Femur (tissue), 1 donor: ENCODE data around the gene NDFIP2.

ENCODE experiments used
- DNase-seq: peaks from one replicate; pipeline ENCODE4 v3.0.0-alpha.2; 2017

The NDFIP2 gene

GRCh38 chr13:79480954-79481684 lies at the start of gene NDFIP2:
NDFIP2 (plus strand) TSS chr13:79481155; CDS start chr13:79481204, 49 bp downstream.
- peak; percentile 90 for DNase-seq

GRCh38 chr13:79432086-79432485 lies 48.9 kb upstream of the NDFIP2 start:
- DNase-seq, result no peak

GRCh38 chr13:79432992-79433391 lies 48.0 kb upstream of the NDFIP2 start:
- no peak for DNase-seq

- DNase-seq, result no peak
Measured at GRCh38 chr13:79434556-79434955, 46.4 kb upstream of the NDFIP2 start.

- no peak for DNase-seq
Measured at GRCh38 chr13:79435561-79435990, 45.4 kb upstream of the NDFIP2 start.

GRCh38 chr13:79439275-79439674 lies 41.7 kb upstream of the NDFIP2 start:
- DNase-seq, result no peak

- DNase-seq, result no peak
Measured at GRCh38 chr13:79440958-79441528, 39.9 kb upstream of the NDFIP2 start.

GRCh38 chr13:79442221-79442620 lies 38.7 kb upstream of the NDFIP2 start:
- DNase-seq, result no peak

- no peak for DNase-seq
Measured at GRCh38 chr13:79442706-79443105, 38.2 kb upstream of the NDFIP2 start.

- no peak for DNase-seq
Measured at GRCh38 chr13:79445968-79446645, 34.8 kb upstream of the NDFIP2 start.

- DNase-seq, result no peak
Measured at GRCh38 chr13:79447141-79447540, 33.8 kb upstream of the NDFIP2 start.

GRCh38 chr13:79447741-79448140 lies 33.2 kb upstream of the NDFIP2 start:
- no peak for DNase-seq

- no peak for DNase-seq
Measured at GRCh38 chr13:79448413-79448812, 32.5 kb upstream of the NDFIP2 start.

GRCh38 chr13:79450110-79450509 lies 30.8 kb upstream of the NDFIP2 start:
- no peak for DNase-seq

GRCh38 chr13:79451500-79451962 lies 29.4 kb upstream of the NDFIP2 start:
- DNase-seq, result no peak

- no peak for DNase-seq
Measured at GRCh38 chr13:79452239-79452913, 28.6 kb upstream of the NDFIP2 start.

GRCh38 chr13:79455331-79455730 lies 25.6 kb upstream of the NDFIP2 start:
- DNase-seq, result no peak

GRCh38 chr13:79456051-79456450 lies 24.9 kb upstream of the NDFIP2 start:
- no peak for DNase-seq

- DNase-seq, result no peak
Measured at GRCh38 chr13:79456656-79457365, 24.1 kb upstream of the NDFIP2 start.

- DNase-seq, result no peak
Measured at GRCh38 chr13:79457390-79457789, 23.6 kb upstream of the NDFIP2 start.

- DNase-seq, result no peak
Measured at GRCh38 chr13:79457948-79458347, 23.0 kb upstream of the NDFIP2 start.

- DNase-seq, result no peak
Measured at GRCh38 chr13:79458436-79458835, 22.5 kb upstream of the NDFIP2 start.

GRCh38 chr13:79459906-79460305 lies 21.0 kb upstream of the NDFIP2 start:
- DNase-seq, result no peak
